GM10248 (cell line): ENCODE results near the gene CACNA1C.
A peak's percentile ranks its signal among the peaks of the same experiment; 100 is the strongest.

Source experiments
- CTCF ChIA-PET: fragments of 300-600 bp; sonication (Branson Sonifier 250); formaldehyde crosslinking; extraction: SDS; loops from one replicate; lab custom pipeline; 2021; ENCODE audit warnings: antibody characterized with exemption; lab: Yijun Ruan, JAX
- POLR2A ChIA-PET: fragments of 350-650 bp; sonication (Branson Sonifier 250); formaldehyde crosslinking; extraction: SDS; loops from one replicate; lab custom pipeline; 2020; ENCODE audit warnings: antibody characterized with exemption; lab: Yijun Ruan, JAX
- DNase-seq: peaks from one replicate; pipeline ENCODE4 v3.0.0; 2012; ENCODE audit errors: extremely low spot score
- CTCF ChIP-seq: IDR thresholded peaks from 2 replicates; pipeline ENCODE4 v1.5.1; 2012; ENCODE audit warnings: mild to moderate bottlenecking, low read depth; ENCODE audit errors: extremely low read depth, missing control alignments, control extremely low read depth

CACNA1C gene

GRCh38 chr12:2334689-2335088, 281.9 kb downstream of the CACNA1C start:
- POLR2A ChIA-PET = no interaction called here
- no peak for DNase-seq

DNA sequence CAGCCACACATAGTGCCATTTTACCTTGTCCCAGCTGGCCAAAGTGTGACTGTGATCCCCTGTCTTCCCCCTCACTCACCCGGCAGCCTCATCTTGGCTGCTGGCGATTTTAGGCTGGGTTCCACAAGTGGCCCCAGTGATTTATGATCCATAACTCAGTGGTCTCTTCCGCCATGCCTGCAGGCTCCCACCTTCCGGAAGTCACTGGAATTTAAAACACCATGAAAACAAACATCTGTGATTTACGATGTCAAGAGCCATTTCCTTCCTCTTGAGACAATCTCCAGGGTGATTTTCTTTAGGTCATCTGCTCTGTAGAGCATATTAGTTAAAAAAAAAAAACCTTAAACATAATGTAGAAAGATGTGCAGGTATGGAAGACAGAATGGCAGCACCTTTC, 282.3 kb downstream of the CACNA1C start:
- no peak for DNase-seq
- POLR2A ChIA-PET = interaction anchor here (0.6 kb wide), 1 partner anchor 1095 kb away, joined by 4 read pairs; no protein-coding TSS in a partner anchor
- CTCF ChIA-PET = no interaction called here
- TF ChIP-seq CTCF = no peak

More at GRCh38 chr12:2334689-2335088, 281.9 kb downstream of the CACNA1C start:
- no peak for TF ChIP-seq CTCF
- CTCF ChIA-PET = no interaction called here

GRCh38 chr12:2335513-2335912, 282.7 kb downstream of the CACNA1C start:
- CTCF ChIA-PET = no interaction called here
- POLR2A ChIA-PET = interaction anchor here (0.6 kb wide), 1 partner anchor 1095 kb away, joined by 4 read pairs; no protein-coding TSS in a partner anchor
- no peak for DNase-seq
- no peak for TF ChIP-seq CTCF

DNA sequence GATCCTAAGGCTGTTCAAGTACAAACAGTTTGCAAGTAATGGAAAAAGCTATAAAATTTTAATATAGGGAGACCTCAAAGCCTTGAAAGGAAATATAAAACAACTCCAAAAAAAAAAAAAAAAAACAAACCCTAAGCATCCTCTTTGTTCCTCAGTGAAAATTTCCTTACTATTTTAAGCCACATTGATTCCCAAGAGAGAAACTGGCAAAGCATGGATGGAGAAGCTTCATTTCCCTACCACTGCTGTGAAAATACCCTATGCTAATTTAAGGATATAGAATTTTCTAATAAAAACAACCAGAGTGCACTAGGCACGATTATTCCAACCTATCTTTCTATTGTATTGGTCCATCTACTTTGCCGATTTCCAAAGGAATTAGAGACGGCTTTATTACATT, 283.1 kb downstream of the CACNA1C start:
- no peak for TF ChIP-seq CTCF
- POLR2A ChIA-PET = interaction anchor here (0.6 kb wide), 1 partner anchor 1095 kb away, joined by 4 read pairs; no protein-coding TSS in a partner anchor
- CTCF ChIA-PET = no interaction called here
- no peak for DNase-seq

DNA sequence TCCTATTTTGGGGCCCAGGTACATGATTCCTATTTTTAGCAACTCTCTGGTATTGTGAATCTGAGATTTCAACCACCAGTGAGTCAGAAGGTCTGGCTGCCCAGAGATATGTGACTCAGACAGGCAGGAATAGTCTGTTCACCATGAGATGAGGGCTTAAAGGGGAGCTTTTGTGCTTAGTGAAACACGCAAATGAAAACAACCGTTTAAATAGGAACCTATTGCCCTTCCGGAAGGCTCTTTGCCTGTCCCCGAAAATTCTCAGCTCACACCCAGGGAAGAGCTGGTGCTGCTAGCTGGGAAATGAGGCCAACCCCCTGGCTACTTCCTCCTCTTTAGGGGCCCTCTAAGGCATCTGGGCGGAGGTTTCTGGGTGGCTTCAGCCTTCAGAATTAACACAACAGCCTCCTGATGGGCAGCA, 283.6 kb downstream of the CACNA1C start:
- ChIA-PET CTCF (interaction anchor here (1.7 kb wide), 1 partner anchor 56 kb away, joined by 4 read pairs; no protein-coding TSS in a partner anchor), POLR2A (no interaction called here)

DNA sequence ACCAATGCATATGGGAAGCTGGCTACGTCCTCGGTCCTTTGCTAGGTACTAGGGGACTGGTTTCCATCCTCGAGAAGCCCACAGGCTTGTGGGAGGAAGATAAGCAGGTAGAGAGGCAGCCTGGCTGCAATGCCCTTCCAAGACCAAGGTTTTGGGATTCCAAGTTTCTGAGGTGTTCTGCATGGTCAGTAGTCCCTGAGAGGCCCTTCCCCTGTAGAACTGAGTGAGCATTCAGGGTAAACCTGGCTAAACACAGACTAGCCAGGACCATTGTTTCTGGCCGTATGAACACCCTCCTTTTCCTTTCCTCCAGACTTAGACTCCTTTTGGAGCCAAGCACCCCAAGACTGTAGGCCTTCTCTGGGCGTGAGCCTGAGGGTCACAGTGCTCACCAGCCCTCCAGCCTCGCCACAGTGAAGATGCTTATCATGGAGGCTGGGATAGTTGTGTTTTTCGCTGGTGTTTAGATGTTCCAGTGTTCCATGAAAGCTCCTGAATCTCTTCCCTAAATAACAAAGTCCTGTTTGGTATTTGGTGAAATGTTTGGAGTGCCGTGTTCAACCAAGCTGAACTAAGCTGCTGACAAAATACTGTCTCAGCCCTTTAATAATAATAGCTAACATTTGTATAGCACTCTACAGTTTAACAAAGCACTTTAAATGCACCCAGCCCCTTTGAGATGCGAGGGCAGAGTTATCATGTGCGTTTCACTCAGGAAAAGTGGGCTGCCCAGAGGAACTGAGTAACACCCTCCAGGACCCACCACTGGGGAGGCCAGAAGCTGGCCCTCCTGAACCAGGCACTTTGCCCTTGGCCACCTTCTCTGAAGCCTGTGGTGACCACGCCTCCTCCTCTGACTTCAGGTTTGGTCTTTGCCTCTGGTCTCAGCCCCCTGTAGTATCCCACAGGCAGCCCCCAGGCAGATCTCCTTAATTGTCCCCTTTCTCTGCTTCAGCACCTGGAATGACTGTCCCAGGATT, 284.5 kb downstream of the CACNA1C start:
- ChIA-PET CTCF (interaction anchor here (1.7 kb wide), 1 partner anchor 55 kb away, joined by 4 read pairs; no protein-coding TSS in a partner anchor), POLR2A (no interaction called here)
- DNase-seq = no peak
- TF ChIP-seq CTCF = no peak

More for the DNA sequence above, 283.6 kb downstream of the CACNA1C start:
- no peak for TF ChIP-seq CTCF
- peak; percentile 53 for DNase-seq
